Small intestine (tissue), 16 donors: Measurements from ENCODE around the gene PPM1A. TPM values are rescaled to one million over a fixed set of nuclear protein-coding genes. Genes with fewer than 3 reads are reported as not detected.
A peak's percentile ranks its signal among the peaks of the same experiment; 100 is the strongest.

Source experiments
- DNase-seq, 2 donors: peaks; one replicate each; pipeline versions ENCODE4 v3.0.0 to v3.0.0-alpha.2; 2013
- FAIRE-seq: peaks from 2 replicates; lab custom pipeline; 2012; peaks lifted over from hg19 to GRCh38; lab: Jason Lieb, UNC
- H3K27ac ChIP-seq, 3 donors: one replicate each; pipeline ENCODE4 v1.5.1; 2013; ENCODE audit warnings: low read length in 2 of 3, mild to moderate bottlenecking in 2 of 3, control low read depth in 1 of 3, inconsistent platforms in 1 of 3, low read depth in 1 of 3, moderate library complexity in 1 of 3
- H3K27me3 ChIP-seq, 3 donors: one replicate each; pipeline ENCODE4 v1.6.1; 2013; ENCODE audit warnings: low read length in 3 of 3, inconsistent platforms in 1 of 3; ENCODE audit not compliant: control insufficient read depth in 3 of 3, insufficient read depth in 3 of 3
- H3K36me3 ChIP-seq, 3 donors: one replicate each; pipeline ENCODE4 v1.6.1; 2013; ENCODE audit warnings: low read length in 3 of 3, inconsistent platforms in 1 of 3, low read depth in 1 of 3, mild to moderate bottlenecking in 1 of 3, moderate library complexity in 1 of 3; ENCODE audit not compliant: control insufficient read depth in 3 of 3, insufficient read depth in 2 of 3
- H3K4me1 ChIP-seq, 3 donors: one replicate each; pipeline ENCODE4 v1.6.1; 2013; ENCODE audit warnings: low read length in 2 of 3, inconsistent platforms in 1 of 3, low read depth in 1 of 3, mild to moderate bottlenecking in 1 of 3, moderate library complexity in 1 of 3; ENCODE audit not compliant: control insufficient read depth in 3 of 3, insufficient read depth in 2 of 3
- H3K4me3 ChIP-seq, 3 donors: one replicate each; pipeline ENCODE4 v1.5.1; 2013; ENCODE audit warnings: low read length in 3 of 3, control low read depth in 1 of 3, inconsistent platforms in 1 of 3, low read depth in 1 of 3, mild to moderate bottlenecking in 1 of 3, moderate library complexity in 1 of 3
- H3K9me3 ChIP-seq, 2 donors: one replicate each; pipeline ENCODE4 v1.6.1; 2013; ENCODE audit warnings: low read depth in 1 of 2, low read length in 1 of 2; ENCODE audit not compliant: control insufficient read depth in 2 of 2, insufficient read depth in 1 of 2
- WGBS, 3 donors: extraction: QIAGEN DNeasy Blood & Tissue Kit; methylation state at CpG; one replicate each; pipeline ENCODE4 v1.1.7; 2013; 5-methylcytosine and 5-hydroxymethylcytosine counted together
- long read RNA-seq, 10 donors: transcript quantifications; one replicate each; lab custom pipeline, GENCODE V29; 2026
- polyA plus RNA-seq, 4 donors: library from polyadenylated mRNA; stranded (reverse) in 3 of 4; unstranded in 1 of 4; fragments of 200-250 nt in 3 of 4; fragments of 120-200 nt in 1 of 4; gene quantifications; one replicate each; pipeline versions ENCODE4 v1.2.1 to v1.2.3, GENCODE V29; 2013
- donor health status: healthy with polysubstance abuse.
- donor health status: control.
- donor health status: control.
- donor health status: Bipolar disorder and iron deficiency.
- donor health status: healthy.

Gene PPM1A
- polyA plus RNA-seq: 100 to 1,000 TPM in 1 of 4 donors, 10 to 100 TPM in 3; 27.6 to 101 (median 65.5) TPM
- long read RNA-seq, donor 1: 0 reads
- long read RNA-seq, donor 2, full-length matches to known transcripts: 4 of 4 reads
- long read RNA-seq, donor 2, partial matches to known transcripts: 0 of 4 reads
- long read RNA-seq, donor 2, other reads (novel, unspliced or antisense): 0 of 4 reads
- long read RNA-seq, donor 3, full-length matches to known transcripts: 6 of 11 reads
- long read RNA-seq, donor 3, partial matches to known transcripts: 5 of 11 reads
- long read RNA-seq, donor 3, other reads (novel, unspliced or antisense): 0 of 11 reads
- long read RNA-seq, donor 4, full-length matches to known transcripts: 1 of 1 reads
- long read RNA-seq, donor 4, partial matches to known transcripts: 0 of 1 reads
- long read RNA-seq, donor 4, other reads (novel, unspliced or antisense): 0 of 1 reads
- long read RNA-seq, donor 5: 0 reads
- long read RNA-seq, donor 6, full-length matches to known transcripts: 6 of 6 reads
- long read RNA-seq, donor 6, partial matches to known transcripts: 0 of 6 reads
- long read RNA-seq, donor 6, other reads (novel, unspliced or antisense): 0 of 6 reads
- long read RNA-seq, donor 7: 0 reads
- long read RNA-seq, donor 8: 0 reads
- long read RNA-seq, donor 9, full-length matches to known transcripts: 2 of 2 reads
- long read RNA-seq, donor 9, partial matches to known transcripts: 0 of 2 reads
- long read RNA-seq, donor 9, other reads (novel, unspliced or antisense): 0 of 2 reads
- long read RNA-seq, donor 10, full-length matches to known transcripts: 4 of 10 reads
- long read RNA-seq, donor 10, partial matches to known transcripts: 6 of 10 reads
- long read RNA-seq, donor 10, other reads (novel, unspliced or antisense): 0 of 10 reads

DNA sequence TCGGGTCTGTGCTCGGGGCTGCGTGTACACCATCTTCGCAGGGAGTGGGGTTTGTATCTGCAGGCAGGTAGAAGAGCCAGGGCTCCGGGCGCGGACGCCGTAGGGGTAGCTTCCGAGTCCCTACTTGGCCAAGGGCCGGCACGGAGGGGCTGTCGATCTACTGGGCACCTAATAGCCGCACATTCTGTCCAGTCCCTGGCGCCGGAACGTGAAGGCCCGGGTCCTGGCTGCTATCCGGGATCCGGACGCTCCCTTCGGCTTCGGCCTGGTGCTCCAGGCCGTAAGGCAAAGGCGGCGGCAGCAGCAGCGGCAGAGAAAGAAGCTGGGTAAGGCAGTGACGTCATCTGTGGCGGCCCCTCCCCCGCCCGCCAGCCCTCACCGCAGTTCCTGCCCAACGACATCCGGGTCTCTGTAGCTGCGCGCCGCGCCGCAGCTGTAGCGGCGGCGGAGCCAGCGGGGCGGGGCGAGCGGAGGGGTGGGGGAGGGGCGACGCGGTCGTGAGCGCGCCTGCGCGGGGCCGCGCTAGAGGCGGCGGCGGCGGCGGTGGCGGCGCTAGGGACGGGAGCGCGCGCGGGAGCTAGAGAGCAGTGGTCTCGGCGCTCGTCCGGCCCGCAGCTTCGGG, at the start of gene PPM1A:
TSS of gene PPM1A (plus strand) at position 525 of the 622 bp plus-strand sequence. CDS start 33,483 bp downstream, outside the sequence.
- H3K27me3 ChIP-seq: no peaks in the 10 kb centered on the region
- FAIRE-seq (no peak), DNase-seq (peak; percentile 92 to 99)
- no peaks in the 10 kb centered on the region for H3K36me3 ChIP-seq
- 0 to 1% (median 1%) methylated on average over 40 to 74 of the region's 74 CpGs for WGBS, 3 donors
- H3K27ac ChIP-seq: peak within 1 kb of the TSS; percentile 98 to 99 (median 99)
- peaks cover 0 to 11% (median 4%) of the 10 kb centered on the region in 3 donors for H3K4me1 ChIP-seq
- no peaks in the 10 kb centered on the region for H3K9me3 ChIP-seq
- peak within 1 kb of the TSS; percentile 73 to 100 (median 99) for H3K4me3 ChIP-seq

DNA sequence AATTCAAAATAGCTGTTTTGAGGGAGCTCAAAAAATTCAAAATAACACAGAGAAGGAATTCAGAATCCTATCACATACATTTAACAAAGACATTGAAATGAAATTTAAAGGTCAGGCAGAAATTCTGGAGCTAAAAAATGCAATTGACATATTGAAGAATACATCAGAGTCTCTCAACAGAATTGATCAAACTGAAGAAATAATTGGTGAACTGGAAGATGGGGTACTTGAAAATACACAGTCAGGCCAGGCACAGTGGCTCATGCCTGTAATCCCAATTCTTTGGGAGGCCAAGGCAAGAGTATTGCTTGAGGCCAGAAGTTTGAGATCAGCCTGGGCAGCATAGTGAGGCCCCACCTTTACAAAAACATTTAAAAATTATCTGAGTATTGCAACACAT, 49.7 kb upstream of the PPM1A start:
- H3K9me3 ChIP-seq: peaks cover 0 to 11% of the 10 kb centered on the region in 2 donors
- no peaks in the 10 kb centered on the region for H3K36me3 ChIP-seq
- H3K27me3 ChIP-seq: peaks cover 0 to 4% (median 0%) of the 10 kb centered on the region in 3 donors
- no peak overlapping the region for H3K27ac ChIP-seq
- no peak overlapping the region for H3K4me3 ChIP-seq
- DNase-seq: no peak
- H3K4me1 ChIP-seq: no peaks in the 10 kb centered on the region
- no peak for FAIRE-seq

DNA sequence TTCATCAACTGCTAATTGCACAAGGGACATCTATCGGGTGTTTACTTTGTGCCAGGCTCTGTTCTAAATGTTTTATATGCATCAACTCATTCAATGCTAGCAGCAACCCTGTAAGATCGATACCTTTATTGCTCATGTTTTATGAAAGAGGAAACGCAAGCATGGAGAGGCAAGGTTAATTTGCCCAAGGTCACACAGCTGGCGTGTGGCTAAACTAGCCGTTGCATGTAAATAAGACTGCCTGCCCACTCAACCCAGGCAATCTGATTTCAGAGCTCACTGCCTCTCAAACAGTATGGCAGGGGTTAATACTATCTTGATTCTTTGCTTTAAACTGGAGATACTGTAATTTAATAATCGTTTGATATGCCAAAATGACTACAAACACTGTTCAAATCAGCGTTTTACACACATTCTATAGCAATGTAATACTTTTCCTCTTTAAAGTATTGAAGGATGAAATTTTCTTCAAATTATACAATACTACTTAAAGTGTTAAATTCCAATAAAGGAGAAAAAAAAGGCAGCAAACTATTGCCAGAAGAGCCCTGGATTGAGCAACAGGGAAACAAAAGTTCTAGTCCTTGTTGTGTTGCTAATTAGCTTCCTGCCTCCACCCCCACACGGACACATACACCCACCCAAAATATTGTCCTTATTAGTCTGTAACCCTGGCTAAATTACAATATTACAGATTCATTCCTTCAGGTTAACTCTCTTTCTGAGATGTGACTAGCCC, 44.7 kb upstream of the PPM1A start:
- Histone ChIP-seq H3K27ac (peak overlapping the region in 1 of 3 donors; percentile 5), H3K4me1 (peaks cover 0 to 2% (median 0%) of the 10 kb centered on the region in 3 donors), H3K36me3 (no peaks in the 10 kb centered on the region), H3K9me3 (peaks cover 0 to 4% of the 10 kb centered on the region in 2 donors), H3K4me3 (no peak overlapping the region), H3K27me3 (no peaks in the 10 kb centered on the region)
- 11 to 39% (median 26%) methylated on average over 8 of the region's 8 CpGs for WGBS, 3 donors
- FAIRE-seq (no peak), DNase-seq (peak in 1 of 2 donors; percentile 61)

DNA sequence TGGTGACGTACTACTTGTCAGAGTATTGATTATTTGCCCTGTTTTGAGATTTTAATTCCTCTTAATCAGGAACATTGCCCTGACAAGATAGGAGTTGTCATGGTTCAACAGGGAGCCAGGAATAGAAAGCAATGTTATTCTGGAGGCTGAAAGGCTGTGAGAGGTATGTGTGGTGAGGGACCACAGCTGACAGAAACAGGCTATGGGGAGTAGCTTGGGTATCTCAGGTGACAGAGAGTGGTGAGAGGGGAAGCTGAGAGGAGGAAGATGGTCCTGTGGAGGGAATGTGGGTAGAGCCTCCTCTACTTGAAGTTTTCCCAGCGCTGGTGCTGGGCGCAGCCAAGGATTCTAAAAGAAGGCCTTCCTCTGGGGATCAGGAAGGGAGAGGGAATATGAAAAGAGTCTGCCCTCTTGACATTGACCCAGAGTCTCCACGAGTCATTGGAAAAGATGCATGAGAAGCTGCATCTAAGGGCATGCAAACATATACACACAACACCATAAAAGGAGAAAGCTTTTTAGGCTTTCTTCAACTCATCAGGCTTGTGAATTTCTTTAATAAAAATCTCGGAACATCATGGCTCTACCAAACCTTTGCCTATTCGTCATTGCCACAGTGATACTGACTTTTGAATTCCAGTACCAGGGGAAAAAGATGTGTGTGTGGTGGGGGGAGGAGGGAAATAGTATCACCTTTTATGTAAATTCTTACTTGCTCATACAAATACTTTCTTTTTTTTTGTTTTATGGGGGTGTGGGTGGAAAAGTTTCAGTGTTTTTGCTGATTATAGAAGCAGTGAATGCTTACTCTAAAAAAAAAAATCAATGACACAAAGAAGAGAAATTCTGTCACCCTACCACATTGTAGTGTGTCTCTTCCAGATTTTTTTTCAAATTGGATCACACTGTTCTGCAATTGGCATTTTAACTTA, 43.9 kb upstream of the PPM1A start:
- no peak for DNase-seq
- H3K27ac ChIP-seq: peak overlapping the region in 1 of 3 donors; percentile 5
- FAIRE-seq: no peak

DNA sequence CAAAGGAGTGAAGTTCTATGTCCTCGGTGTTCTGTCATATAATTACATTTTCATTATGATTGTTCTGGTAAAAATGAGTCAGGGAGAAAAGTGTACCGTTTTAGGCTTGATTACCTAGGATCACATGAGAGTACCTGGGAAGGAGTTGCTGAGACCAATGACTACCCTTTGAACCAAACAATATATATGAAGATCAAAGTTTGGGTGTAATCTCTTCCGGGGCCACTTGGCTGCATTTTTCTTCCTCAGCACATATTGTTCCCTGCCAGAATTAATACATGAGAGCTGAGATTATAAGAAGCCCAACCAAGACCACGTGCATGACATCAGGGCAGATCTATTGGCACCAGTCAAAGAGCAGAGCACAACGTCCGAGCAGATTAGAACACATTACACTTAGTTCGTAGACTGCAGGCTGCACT, 42.8 kb upstream of the PPM1A start:
- no peaks in the 10 kb centered on the region for H3K9me3 ChIP-seq
- WGBS, 3 donors: 28 to 72% (median 33%) methylated on average over 7 of the region's 7 CpGs
- no peaks in the 10 kb centered on the region for H3K36me3 ChIP-seq
- no peak overlapping the region for H3K27ac ChIP-seq
- H3K27me3 ChIP-seq: no peaks in the 10 kb centered on the region
- FAIRE-seq (no peak), DNase-seq (peak in 1 of 2 donors; percentile 86)
- H3K4me1 ChIP-seq: peaks cover 0 to 2% (median 0%) of the 10 kb centered on the region in 3 donors
- no peak overlapping the region for H3K4me3 ChIP-seq

More for the DNA sequence above, 43.9 kb upstream of the PPM1A start:
- Histone ChIP-seq H3K4me1 (peaks cover 0 to 2% (median 0%) of the 10 kb centered on the region in 3 donors), H3K36me3 (no peaks in the 10 kb centered on the region), H3K4me3 (no peak overlapping the region), H3K27me3 (no peaks in the 10 kb centered on the region), H3K9me3 (no peaks in the 10 kb centered on the region)
- WGBS, 3 donors: 67 to 78% (median 72%) methylated on average over 6 of the region's 6 CpGs

DNA sequence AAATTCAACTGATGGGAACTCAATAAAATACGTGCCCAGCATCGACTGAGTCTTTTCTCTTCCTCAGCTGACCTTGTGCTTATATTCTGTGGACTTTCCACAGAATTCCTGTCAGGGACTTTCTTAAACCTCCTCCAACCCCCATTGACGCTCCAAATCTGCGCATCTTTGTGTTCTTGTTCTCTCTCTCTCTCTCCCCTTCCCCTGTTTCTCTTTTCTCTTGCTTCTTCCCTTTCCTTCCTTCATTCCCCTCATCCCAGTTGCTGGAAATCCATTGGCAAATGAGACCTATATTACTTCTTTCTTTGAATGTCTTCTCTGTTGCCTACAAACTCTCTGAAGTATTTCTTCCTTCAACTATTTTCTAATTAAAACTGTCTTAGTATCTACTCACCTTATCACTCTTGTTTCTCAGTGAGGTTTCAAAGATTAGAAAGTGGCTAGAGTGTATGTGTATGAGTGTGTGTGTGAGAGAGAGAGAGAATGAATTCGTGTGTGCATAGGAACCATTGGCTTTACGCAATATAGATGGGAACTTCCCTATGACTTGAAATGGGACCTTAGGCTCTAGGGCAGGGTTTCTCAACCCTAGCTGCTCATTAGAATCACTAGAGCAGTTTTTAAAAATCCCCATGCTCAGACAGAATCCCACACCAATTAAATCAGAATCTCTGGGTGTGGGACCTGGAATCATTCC, 42.0 kb upstream of the PPM1A start:
- FAIRE-seq (no peak), DNase-seq (no peak)
- H3K36me3 ChIP-seq: no peaks in the 10 kb centered on the region
- H3K27ac ChIP-seq: peak overlapping the region in 1 of 3 donors; percentile 64
- no peak overlapping the region for H3K4me3 ChIP-seq
- 79 to 85% (median 84%) methylated on average over 6 of the region's 6 CpGs for WGBS, 3 donors
- H3K4me1 ChIP-seq: peaks cover 0 to 2% (median 0%) of the 10 kb centered on the region in 3 donors
- no peaks in the 10 kb centered on the region for H3K9me3 ChIP-seq
- no peaks in the 10 kb centered on the region for H3K27me3 ChIP-seq

DNA sequence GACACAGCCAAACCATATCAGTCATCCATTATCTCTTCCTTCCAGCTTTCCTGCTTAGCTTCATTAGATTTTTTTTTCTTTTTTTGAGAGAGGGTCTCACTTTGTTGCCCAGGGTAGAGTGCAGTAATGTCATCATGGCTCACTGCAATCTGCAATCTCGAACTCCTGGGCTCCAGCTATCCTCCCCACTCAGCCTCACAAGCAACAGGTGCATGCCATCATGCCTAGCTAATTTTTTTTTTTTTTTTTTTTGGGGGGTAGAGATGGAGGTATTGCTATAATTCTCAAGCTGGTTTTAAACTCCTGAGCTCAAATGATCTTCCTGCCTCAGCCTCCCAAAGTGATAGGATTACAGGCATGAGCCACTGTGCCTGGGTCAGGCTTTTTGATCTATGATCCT, 38.3 kb upstream of the PPM1A start:
- no peaks in the 10 kb centered on the region for H3K27me3 ChIP-seq
- FAIRE-seq (no peak), DNase-seq (no peak)
- 74 to 81% (median 81%) methylated on average over 1 of the region's 1 CpG for WGBS, 3 donors
- no peaks in the 10 kb centered on the region for H3K36me3 ChIP-seq
- H3K4me3 ChIP-seq: no peak overlapping the region
- no peaks in the 10 kb centered on the region for H3K9me3 ChIP-seq
- no peak overlapping the region for H3K27ac ChIP-seq
- H3K4me1 ChIP-seq: peaks cover 2 to 5% (median 3%) of the 10 kb centered on the region in 3 donors
